SW480 (cell line): ENCODE measurements around the gene XKR7.

Source experiments
- DNase-seq: peaks from one replicate; pipeline ENCODE4 v3.0.0-alpha.2; 2016; ENCODE audit warnings: low spot score

The XKR7 gene

DNA sequence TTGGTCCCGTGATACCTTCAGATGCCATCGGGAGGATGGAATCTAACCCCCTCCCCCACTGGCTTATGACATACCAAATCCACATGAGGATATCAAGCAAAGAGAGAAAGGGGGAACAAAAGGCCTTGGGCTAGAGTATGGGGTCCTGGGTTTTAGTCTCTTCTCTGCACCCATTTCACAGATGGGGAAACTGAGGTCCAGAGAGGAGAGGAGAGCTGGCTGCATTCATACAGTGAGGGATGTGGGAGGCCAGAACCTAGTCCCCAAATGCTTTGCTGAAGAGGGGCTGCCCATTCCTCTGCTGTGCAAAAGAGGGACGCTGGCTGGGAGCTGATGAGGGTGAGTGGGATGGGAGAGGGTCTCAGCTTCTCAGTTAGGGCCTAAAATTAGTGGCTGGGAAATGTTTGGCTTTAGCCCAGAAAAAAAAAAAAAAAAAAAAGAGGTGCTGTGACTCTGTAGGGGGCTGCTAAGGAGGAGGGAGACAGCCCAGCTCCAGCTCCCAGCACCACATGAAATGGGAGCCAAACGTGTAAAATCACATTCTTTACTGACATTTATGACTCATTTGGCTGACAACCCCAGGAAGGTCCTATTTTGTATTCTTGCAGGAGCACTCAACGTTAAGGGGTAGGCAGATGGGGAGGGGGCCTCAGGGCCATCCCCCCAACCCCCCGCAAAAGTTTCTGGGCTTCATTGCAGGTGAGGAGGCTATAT is 11.9 kb downstream of the XKR7 start:
- DNase-seq = no peak

DNA sequence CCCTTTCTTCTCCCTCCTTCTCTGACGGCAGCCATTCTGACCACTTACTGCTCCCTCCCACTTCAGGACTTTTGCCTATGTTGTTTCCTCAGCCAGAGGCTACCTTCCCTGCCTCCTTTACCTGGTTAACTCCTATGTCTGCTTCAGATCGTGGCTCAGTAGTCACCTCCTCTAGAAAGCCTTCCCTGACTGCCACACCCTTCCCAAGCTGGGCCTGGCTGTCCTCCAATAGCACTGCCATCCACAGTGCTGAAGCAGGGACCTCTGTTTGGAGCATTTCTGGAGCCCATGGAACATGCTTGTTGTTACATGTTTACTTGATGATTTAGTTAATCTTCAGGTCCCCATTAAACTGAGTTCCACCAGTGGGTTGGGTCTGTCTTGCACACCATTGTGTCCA is 13.8 kb downstream of the XKR7 start:
- DNase-seq = no peak

GRCh38 chr20:31984981-31985471 is 17.1 kb downstream of the XKR7 start:
- DNase-seq = no peak

DNA sequence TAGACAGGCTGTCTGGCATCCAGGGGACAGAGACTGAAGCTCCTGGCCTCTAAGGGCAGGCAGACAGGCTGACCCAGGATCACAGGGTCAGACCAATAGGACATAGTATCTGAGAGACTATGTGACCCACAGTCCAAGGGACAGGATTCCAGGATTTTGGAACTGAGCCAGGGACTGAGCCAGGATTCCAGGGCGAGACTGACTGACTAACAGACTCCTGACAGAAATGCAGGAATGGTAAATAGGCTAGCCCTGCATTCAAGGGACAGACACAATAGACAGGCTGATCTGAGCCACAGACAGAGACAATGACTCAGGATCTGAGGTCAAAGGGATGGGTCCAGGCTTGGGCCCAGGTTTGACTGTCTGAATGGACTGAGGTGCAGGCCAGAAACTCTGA is 19.8 kb downstream of the XKR7 start:
- no peak for DNase-seq

DNA sequence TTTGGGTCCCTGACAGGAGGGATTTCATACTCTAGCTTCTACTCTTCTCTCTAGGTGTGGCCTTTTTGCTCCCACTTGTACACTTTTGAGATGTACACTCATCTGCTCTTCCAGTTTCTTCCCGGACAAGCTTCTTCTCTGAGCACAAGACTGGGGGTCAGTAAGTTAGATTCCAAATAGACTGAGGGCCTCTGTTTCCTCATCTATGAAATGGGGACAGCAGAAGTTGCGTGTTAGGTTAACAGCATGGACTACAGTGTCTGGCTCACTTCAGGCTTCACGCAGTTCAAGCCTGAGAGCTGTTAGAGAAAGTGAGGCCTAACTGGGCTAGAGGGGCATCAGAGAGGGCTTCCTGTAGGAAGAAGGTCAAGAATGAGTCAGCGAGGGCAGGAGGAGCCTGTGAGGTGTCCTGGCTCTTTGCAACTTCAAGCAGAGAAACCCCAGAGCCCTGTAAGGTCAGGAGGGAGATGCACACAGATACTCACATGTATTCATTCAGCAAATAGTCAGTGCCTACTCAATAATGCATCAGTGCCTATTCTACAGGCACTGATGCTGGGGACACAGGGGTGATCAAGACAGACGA is 20.6 kb downstream of the XKR7 start:
- no peak for DNase-seq

GRCh38 chr20:31989030-31989645 is 21.2 kb downstream of the XKR7 start:
- no peak for DNase-seq

GRCh38 chr20:31990641-31991338 is 22.8 kb downstream of the XKR7 start:
- DNase-seq = no peak

DNA sequence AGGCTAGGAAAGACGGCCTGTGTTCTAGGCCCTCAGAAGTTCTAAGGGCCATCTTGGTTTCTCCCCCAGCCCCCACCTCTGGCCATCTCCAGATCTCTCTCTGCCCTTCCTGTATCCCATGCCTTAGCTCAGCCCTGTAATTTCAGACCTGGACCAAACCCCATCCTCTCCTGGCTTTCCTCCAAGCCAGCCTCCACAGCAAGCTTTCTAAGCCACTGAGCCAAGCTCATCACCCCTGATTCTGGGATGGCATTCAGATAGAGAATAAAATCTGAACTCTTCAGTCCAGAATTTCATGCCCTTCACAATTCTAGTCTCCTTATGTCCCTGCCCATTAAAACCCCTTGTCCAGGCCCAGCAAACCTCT is 23.4 kb downstream of the XKR7 start:
- no peak for DNase-seq

DNA sequence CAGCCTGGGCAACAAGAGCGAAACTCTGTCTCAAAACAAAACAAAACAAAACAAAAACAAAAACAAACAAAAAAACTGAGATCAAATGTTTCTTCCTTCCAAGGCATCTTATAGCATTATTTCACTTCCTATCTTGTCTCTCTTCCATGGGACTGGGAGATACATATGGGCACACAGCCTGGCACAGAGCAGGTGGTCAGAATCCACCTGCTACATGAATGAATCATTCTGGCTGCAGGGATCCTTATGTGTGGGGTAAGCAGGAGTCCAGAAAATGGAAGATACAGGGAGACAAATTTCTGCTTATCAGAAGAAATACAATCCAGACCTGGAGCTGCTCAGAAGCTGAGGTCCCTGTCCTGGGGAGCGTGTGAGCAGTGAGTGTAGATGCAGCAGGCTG is 24.1 kb downstream of the XKR7 start:
- DNase-seq = no peak

DNA sequence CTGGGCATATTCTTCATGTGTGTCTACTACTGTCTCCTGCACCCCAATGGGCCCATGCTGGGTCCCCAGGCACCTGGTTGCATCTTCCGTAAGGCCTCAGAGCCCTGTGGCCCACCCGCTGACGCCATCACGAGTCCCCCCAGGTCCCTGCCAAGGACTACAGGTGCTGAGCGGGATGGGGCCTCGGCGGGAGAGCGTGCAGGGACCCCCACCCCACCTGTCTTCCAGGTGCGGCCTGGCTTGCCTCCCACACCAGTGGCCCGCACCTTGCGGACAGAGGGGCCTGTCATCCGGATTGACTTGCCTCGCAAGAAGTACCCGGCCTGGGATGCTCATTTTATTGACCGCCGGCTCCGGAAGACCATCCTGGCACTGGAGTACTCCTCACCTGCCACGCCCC is 29.0 kb downstream of the XKR7 start:
- no peak for DNase-seq

DNA sequence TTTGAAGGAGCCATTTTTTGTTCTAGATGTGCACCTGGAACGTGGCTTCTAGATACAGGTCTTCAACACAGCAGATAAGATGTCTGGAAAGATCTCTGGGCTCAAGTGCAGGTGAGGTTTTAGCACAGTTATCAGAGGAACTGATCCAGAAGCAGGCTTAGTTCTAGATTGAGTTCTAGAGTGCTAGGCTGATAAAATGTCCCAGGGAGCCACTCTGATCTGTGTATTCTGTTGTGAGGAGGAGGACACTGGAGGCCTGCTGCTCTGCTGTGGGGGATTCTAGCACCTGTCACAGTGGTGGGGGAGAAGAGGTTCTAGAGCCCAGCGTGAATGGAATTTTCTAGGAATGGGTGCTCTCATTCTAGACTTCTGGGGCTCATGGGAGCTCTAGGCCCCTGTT is 30.3 kb downstream of the XKR7 start:
- no peak for DNase-seq

- DNase-seq = no peak
These were observed 35.4 kb downstream of the XKR7 start for GRCh38 chr20:32003325-32003724.

- DNase-seq = peak; percentile 46
These were observed 37.0 kb downstream of the XKR7 start for GRCh38 chr20:32004963-32005362.

DNA sequence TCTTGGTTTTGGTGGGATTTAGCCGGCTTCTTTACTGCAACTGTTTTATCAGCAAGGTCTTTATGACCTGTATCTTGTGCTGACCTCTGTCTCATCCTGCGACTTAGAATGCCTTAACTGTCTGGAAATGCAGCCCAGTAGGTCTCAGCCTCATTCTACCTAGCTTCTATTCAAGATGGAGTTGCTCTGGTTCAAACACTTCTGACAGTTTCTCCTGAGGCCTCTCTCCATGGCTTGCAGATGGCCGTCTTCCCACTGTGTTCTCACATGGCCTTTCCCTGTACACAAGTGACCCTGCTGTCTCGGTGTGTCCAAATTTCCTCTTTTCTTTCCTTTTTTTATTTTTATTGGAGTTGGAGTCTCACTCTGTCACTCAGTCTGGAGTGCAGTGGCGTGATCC is 38.1 kb downstream of the XKR7 start:
- no peak for DNase-seq

- no peak for DNase-seq
These were observed 39.2 kb downstream of the XKR7 start for GRCh38 chr20:32006841-32007786.

DNA sequence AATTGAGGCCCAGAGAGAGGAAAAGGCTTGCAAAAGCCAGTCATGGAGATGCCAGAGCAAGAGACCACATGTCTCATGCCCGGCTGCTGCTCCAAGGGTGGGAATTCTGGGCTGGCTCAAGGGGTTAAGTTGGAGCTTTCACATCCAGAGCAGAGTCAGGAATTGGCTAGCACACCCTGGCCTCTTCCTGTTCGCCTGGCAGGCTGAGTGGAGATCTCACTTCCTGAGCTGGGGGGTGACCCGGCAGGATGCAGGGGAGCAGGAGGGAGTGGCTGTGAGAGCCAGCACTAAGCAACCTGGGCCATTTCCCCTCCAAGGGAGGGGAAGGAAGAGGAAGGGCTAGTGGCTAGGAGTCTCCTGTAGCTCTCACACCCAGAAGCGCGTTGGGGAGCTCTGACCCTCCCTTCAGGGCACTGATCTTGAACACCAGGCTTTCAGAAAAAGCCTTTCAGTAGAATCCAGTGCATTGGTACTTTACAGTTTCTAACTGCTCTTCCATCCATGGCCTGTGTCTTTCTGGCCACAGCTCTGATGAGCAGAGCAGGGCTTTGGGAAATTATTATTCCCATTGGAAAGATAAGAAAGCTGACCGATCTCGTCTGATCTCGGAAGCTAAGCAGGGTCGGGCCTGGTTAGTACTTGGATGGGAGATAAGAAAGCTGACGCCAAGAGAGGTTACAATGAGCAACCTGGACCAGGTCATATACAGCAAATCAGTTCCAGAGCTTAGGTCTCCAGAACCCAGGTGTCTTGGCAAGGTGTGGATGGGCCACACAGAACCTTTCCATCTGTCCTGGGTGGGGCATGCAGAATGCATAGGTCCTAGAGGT is 40.1 kb downstream of the XKR7 start:
- no peak for DNase-seq

- no peak for DNase-seq
These were observed 41.6 kb downstream of the XKR7 start for GRCh38 chr20:32009564-32009963.

- DNase-seq = no peak
These were observed 42.1 kb downstream of the XKR7 start, which contains the start of gene CCM2L for GRCh38 chr20:32010101-32010500. CCM2L (plus strand) TSS chr20:32010438; CDS start chr20:32010455, 17 bp downstream.

GRCh38 chr20:32010666-32011065 is 42.7 kb downstream of the XKR7 start:
- no peak for DNase-seq

- DNase-seq = peak; percentile 75
These were observed 44.3 kb downstream of the XKR7 start for GRCh38 chr20:32012159-32012688.
